WTC11 (cell line): Measurements from ENCODE around the gene ZSCAN18.

Experiments
- ATF2 ChIP-seq: sonication (generic); formaldehyde crosslinking; IDR thresholded peaks from 2 replicates; pipeline ENCODE4 v1.8.1; 2022; ENCODE audit warnings: low read depth, missing genetic modification reagents, borderline replicate concordance
- CTCF ChIP-seq: fragments of 200-600 bp; IDR thresholded peaks from 2 replicates; pipeline ENCODE4 v1.8.0; 2022; ENCODE audit warnings: antibody characterized with exemption
- E2F1 ChIP-seq: sonication (generic); formaldehyde crosslinking; IDR thresholded peaks from 2 replicates; pipeline ENCODE4 v1.8.0; 2022; ENCODE audit warnings: mild to moderate bottlenecking, missing genetic modification reagents
- ESRRA ChIP-seq: sonication (generic); formaldehyde crosslinking; IDR thresholded peaks from 2 replicates; pipeline ENCODE4 v1.8.1; 2022; ENCODE audit warnings: mild to moderate bottlenecking, missing genetic modification reagents, borderline replicate concordance
- HMGA2 ChIP-seq: fragments of 250-450 bp; sonication (Bioruptor Pico); IDR thresholded peaks from 2 replicates; pipeline ENCODE4 v1.4.0; 2021; ENCODE audit warnings: mild to moderate bottlenecking, moderate library complexity
- MAX ChIP-seq: sonication (generic); formaldehyde crosslinking; IDR thresholded peaks from 2 replicates; pipeline ENCODE4 v1.8.0; 2022; ENCODE audit warnings: mild to moderate bottlenecking, missing genetic modification reagents
- TF ChIP-seq, protein P1 (sequence below): sonication (generic); formaldehyde crosslinking; IDR thresholded peaks from 2 replicates; pipeline ENCODE4 v1.8.1; 2023; ENCODE audit warnings: mild to moderate bottlenecking, moderate library complexity, missing genetic modification reagents
- TF ChIP-seq, protein P2 (sequence below): sonication (generic); formaldehyde crosslinking; IDR thresholded peaks from 2 replicates; pipeline ENCODE4 v1.8.1; 2023; ENCODE audit warnings: mild to moderate bottlenecking, missing genetic modification reagents, moderate library complexity

DNA sequence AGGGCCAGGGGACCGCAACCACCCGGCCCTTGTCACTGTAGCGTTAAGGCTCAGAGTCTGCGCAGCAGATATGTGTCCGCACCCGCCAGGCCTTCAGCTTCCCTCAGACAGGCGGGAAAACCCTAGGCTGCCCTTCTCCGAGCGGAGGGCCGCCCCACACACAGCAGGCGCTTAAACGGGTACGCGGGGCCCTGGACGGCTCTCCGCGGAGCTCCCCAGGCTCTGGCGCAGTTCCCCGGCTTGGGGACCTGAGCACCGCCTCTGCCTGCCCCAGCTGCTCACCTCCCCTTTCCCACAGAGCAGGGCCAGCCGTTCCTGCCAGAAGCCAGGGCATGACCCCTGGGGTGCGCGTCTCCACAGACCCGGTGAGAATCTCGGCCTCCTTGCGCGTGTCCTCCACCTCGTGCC lies 38.4 kb downstream of the ZSCAN18 start:
- TF ChIP-seq HMGA2 (CRISPR knock-in tag) = no peak
- no peak for TF ChIP-seq ATF2 (CRISPR knock-in tag)
- no peak for TF ChIP-seq E2F1 (CRISPR knock-in tag)
- TF ChIP-seq ESRRA (CRISPR knock-in tag) = no peak
- TF ChIP-seq, protein P1, sequence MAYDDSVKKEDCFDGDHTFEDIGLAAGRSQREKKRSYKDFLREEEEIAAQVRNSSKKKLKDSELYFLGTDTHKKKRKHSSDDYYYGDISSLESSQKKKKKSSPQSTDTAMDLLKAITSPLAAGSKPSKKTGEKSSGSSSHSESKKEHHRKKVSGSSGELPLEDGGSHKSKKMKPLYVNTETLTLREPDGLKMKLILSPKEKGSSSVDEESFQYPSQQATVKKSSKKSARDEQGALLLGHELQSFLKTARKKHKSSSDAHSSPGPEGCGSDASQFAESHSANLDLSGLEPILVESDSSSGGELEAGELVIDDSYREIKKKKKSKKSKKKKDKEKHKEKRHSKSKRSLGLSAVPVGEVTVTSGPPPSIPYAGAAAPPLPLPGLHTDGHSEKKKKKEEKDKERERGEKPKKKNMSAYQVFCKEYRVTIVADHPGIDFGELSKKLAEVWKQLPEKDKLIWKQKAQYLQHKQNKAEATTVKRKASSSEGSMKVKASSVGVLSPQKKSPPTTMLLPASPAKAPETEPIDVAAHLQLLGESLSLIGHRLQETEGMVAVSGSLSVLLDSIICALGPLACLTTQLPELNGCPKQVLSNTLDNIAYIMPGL = no peak
- no peak for TF ChIP-seq CTCF
- TF ChIP-seq, protein P2, sequence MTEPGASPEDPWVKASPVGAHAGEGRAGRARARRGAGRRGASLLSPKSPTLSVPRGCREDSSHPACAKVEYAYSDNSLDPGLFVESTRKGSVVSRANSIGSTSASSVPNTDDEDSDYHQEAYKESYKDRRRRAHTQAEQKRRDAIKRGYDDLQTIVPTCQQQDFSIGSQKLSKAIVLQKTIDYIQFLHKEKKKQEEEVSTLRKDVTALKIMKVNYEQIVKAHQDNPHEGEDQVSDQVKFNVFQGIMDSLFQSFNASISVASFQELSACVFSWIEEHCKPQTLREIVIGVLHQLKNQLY = no peak
- TF ChIP-seq MAX = 0 out of 2 replicates have a peak, but pooled peaks have one; percentile 35
